ENCODE data around the gene CHAT. TPM values are rescaled to one million over a fixed set of nuclear protein-coding genes. Genes with fewer than 3 reads are reported as not detected.

The CHAT gene
- total RNA-seq, 4 donors from 2014 or later = not detected

DNA sequence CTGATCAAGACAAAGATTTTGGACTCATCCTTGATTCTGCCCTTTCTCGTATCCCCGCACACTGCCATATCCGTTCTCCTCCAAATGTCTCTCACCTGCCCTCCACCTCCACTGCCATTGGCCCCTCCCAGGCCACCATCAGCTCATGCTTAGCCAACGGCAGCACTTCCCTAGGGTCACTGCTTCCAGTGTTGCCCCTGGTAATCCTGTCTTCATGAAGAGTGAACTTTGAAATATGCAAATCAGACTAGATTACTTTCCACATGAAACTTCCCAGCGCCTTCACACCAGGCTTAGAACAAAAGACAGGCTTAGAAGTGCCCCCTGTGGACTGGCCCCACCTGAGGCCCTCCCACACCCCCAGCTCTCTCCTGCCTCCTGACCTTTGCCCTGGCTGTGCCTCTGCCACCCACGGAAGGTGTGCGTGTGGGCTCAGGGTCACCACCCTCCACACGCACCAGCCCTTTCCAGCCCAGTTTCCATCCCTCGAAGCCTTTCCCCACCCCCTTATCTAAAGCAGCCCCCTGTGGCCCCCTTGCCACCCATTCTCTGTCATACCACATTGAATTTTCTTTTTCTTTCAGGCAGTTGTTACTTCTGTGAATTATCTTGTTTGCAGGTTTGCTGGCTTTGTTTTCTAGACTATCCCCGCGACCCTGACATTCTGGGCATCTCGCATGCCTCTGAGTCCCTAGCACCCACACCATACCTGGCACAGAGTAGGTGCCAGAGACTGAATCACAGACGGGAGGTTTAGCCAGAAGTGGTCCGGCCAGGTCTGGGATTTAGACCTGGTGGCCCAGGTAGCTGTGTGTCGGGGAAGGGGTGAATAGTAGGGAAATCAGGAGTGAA is 38.8 kb downstream of the CHAT start:
- Histone ChIP-seq H3K27ac (no peak overlapping the region), H3K27me3 (peaks cover 0 to 37% (median 0%) of the 10 kb centered on the region in 4 donors), H3K36me3 (no peaks in the 10 kb centered on the region), H3K4me3 (no peak overlapping the region), H3K4me1 (no peaks in the 10 kb centered on the region), H3K9me3 (no peaks in the 10 kb centered on the region)
- no peak for DNase-seq
- TF ChIP-seq, protein P1, sequence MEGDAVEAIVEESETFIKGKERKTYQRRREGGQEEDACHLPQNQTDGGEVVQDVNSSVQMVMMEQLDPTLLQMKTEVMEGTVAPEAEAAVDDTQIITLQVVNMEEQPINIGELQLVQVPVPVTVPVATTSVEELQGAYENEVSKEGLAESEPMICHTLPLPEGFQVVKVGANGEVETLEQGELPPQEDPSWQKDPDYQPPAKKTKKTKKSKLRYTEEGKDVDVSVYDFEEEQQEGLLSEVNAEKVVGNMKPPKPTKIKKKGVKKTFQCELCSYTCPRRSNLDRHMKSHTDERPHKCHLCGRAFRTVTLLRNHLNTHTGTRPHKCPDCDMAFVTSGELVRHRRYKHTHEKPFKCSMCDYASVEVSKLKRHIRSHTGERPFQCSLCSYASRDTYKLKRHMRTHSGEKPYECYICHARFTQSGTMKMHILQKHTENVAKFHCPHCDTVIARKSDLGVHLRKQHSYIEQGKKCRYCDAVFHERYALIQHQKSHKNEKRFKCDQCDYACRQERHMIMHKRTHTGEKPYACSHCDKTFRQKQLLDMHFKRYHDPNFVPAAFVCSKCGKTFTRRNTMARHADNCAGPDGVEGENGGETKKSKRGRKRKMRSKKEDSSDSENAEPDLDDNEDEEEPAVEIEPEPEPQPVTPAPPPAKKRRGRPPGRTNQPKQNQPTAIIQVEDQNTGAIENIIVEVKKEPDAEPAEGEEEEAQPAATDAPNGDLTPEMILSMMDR (IDR thresholded peaks at IDR 0.05) = no peak
- no peak for TF ChIP-seq POLR2A (IDR thresholded peaks at IDR 0.05)
- WGBS, 2 donors = 65 to 72% methylated on average over 14 to 15 of the region's 15 CpGs
- intact Hi-C loops (cut with DNase I) = no loop called here

DNA sequence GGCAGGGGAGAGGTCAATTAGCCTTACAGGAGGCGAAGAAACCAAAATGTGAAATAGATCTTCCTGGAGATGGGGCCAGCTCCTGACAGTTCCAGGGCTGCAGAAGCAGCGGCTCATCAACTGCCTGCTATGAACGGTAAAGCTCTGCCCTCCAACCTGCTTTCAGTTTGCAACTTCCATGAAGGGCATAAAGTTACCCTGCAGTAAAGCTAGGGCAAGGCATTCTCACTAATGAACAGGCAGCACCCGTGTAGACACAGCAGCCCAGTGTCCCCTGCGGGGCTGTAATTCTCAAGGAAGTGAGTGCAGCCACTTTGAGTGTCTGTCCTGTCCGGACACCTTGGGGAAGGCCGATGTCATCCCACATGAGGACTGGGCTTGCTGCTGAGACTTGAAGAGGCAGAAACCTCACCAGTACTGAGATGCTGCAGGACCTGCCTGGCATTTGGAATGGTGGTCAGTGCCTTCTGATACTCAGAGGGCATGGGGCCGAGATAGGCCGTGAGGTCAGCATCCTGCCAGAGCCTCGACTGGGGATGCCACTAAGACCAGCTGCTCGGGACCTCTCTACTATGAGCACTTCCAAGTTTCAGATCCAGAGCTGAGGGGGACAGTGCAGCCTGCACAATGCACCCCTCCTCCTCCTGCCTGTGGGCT is 39.6 kb downstream of the CHAT start:
- H3K36me3 ChIP-seq = no peaks in the 10 kb centered on the region
- no peak overlapping the region for H3K4me3 ChIP-seq
- no peak for TF ChIP-seq POLR2A (IDR thresholded peaks at IDR 0.05)
- TF ChIP-seq, protein P1 (IDR thresholded peaks at IDR 0.05) = no peak
- no peak for DNase-seq
- H3K27me3 ChIP-seq = peaks cover 0 to 32% (median 0%) of the 10 kb centered on the region in 4 donors
- 70 to 90% methylated on average over 4 to 6 of the region's 11 CpGs for WGBS, 2 donors
- H3K27ac ChIP-seq = no peak overlapping the region
- intact Hi-C loops (cut with DNase I) = no loop called here
- H3K9me3 ChIP-seq = no peaks in the 10 kb centered on the region
- H3K4me1 ChIP-seq = no peaks in the 10 kb centered on the region

DNA sequence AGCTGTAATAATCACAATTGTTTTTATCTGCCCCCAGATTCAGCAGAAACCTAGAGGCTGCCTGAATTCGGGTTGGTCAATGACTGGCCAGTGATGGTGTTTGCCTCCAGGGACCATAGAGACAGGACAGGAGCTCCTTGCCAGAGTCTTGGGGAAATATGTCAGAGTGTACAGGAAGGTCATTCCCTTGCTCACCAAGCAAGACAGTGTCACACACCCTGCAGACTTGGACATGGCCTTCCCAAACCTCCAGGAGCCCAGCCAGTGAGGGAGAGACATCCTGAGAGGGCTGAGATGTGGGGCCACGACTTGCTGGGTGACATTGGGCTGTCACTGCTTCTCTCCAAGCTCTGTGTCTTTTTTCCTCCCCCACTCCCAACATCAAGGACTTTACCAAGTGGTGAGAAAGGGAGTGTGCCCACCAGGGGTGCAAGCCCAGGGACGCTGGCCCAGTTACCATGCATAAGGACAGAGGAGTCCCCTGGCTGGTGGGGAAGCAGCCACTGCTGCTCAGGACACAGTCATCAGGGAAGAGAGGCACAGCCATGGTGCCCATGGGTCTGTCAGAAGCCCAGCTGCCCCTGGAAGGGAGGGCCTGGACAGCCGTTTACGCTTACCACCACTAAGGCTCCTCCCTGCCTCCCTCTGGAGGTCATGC is 40.3 kb downstream of the CHAT start:
- Histone ChIP-seq H3K9me3 (peaks cover 0 to 3% (median 0%) of the 10 kb centered on the region in 3 donors), H3K36me3 (no peaks in the 10 kb centered on the region), H3K27me3 (peaks cover 0 to 26% (median 0%) of the 10 kb centered on the region in 4 donors), H3K4me3 (no peak overlapping the region), H3K27ac (no peak overlapping the region), H3K4me1 (no peaks in the 10 kb centered on the region)
- TF ChIP-seq POLR2A (IDR thresholded peaks at IDR 0.05) = no peak
- TF ChIP-seq, protein P1 (IDR thresholded peaks at IDR 0.05) = no peak
- intact Hi-C loops (cut with DNase I) = no loop called here
- no peak for DNase-seq
- 0 to 42% methylated on average over 1 to 4 of the region's 5 CpGs for WGBS, 2 donors

DNA sequence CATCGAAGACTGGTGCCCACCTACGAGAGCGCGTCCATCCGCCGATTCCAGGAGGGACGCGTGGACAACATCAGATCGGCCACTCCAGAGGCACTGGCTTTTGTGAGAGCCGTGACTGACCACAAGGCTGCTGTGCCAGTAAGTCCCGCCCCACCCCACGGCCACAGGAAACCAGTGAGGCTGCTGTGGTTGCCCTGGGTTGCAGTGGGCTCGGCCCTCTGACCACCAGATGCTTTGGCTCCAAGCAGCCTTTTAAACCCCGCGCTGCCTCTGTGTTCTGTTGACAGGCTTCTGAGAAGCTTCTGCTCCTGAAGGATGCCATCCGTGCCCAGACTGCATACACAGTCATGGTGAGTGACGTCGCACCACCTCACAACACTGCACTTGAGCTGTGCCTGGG is 41.3 kb downstream of the CHAT start:
- H3K4me1 ChIP-seq = no peaks in the 10 kb centered on the region
- H3K9me3 ChIP-seq = peaks cover 0 to 13% (median 0%) of the 10 kb centered on the region in 3 donors
- intact Hi-C loops (cut with DNase I) = no loop called here
- H3K36me3 ChIP-seq = no peaks in the 10 kb centered on the region
- WGBS, 2 donors = 84 to 93% methylated on average over 8 to 18 of the region's 18 CpGs
- no peak for DNase-seq
- H3K27me3 ChIP-seq = peaks cover 0 to 19% (median 0%) of the 10 kb centered on the region in 4 donors
- TF ChIP-seq, protein P1 (IDR thresholded peaks at IDR 0.05) = no peak
- TF ChIP-seq POLR2A (IDR thresholded peaks at IDR 0.05) = no peak
- no peak overlapping the region for H3K27ac ChIP-seq
- H3K4me3 ChIP-seq = no peak overlapping the region

All from esophagus squamous epithelium (tissue), 5 donors.